Body of pancreas (tissue), 4 donors: Measurements from ENCODE around the gene MAPK10.

Experiments
- CTCF ChIP-seq, 7 experiments: fragments of 450-650 bp in 4 of 7; fragments of 200-600 bp in 3 of 7; sonication (generic) in 3 of 7; IDR thresholded peaks; one replicate each; pipeline ENCODE4 v1.5.1; 2016 to 2019; ENCODE audit warnings: antibody characterized with exemption in 7 of 7
- POLR2A ChIP-seq, 3 donors: fragments of 450-650 bp; IDR thresholded peaks; one replicate each; pipeline ENCODE4 v1.6.1; 2016; ENCODE audit warnings: antibody characterized with exemption in 3 of 3, mild to moderate bottlenecking in 2 of 3

DNA sequence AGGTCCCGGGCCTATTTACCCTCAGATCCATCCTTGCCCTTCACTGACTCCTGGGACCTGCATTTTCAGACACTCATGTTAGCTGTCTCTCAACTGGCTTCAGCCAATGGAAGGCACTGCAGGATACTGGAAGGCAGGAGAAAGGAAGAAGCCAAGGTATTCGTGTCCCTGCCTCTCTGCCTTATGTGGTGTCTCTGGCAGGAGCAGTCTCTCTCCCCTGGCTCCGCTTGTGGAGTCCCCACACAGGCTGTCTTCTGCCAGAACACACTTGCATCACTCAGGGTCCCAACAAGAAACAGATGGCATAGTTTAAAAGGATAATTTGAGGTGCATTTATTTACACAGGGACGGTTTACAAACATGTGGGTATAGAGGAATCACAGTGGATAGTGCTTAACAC is 21.6 kb upstream of the MAPK10 start:
- no peak for TF ChIP-seq CTCF (IDR thresholded peaks at IDR 0.05)
- no peak for TF ChIP-seq POLR2A (IDR thresholded peaks at IDR 0.05)
